Esophagus muscularis mucosa (tissue), 4 donors: ENCODE results near the gene NPB. TPM values are rescaled to one million over a fixed set of nuclear protein-coding genes. Genes with fewer than 3 reads are reported as not detected.

Experiments used
- DNase-seq: peaks from one replicate; pipeline ENCODE4 v3.0.0-alpha.2; 2017; ENCODE audit errors: extremely low spot score
- H3K27ac ChIP-seq, 4 donors: fragments of 200-600 bp; sonication (generic); replicated peaks in 1 of 4; 1 replicate in 3 of 4; 2 replicates in 1 of 4; pipeline ENCODE4 v1.5.1; 2016 to 2019; ENCODE audit warnings: mild to moderate bottlenecking in 1 of 4
- H3K27me3 ChIP-seq, 4 donors: fragments of 200-600 bp; sonication (generic); one replicate each; pipeline versions ENCODE4 v1.5.1 to v1.6.0; 2016 to 2019
- H3K36me3 ChIP-seq, 4 donors: fragments of 200-600 bp; sonication (generic); one replicate each; pipeline ENCODE4 v1.5.1; 2016 to 2019
- H3K4me1 ChIP-seq, 4 donors: fragments of 200-600 bp; sonication (generic); one replicate each; pipeline ENCODE4 v1.5.1; 2016 to 2019
- H3K4me3 ChIP-seq, 4 donors: fragments of 200-600 bp; sonication (generic); 1 replicate in 2 of 4; 2 replicates in 2 of 4; pipeline ENCODE4 v1.5.1; 2016 to 2019; ENCODE audit warnings: mild to moderate bottlenecking in 4 of 4, moderate library complexity in 1 of 4
- H3K9me3 ChIP-seq, 4 donors: fragments of 200-600 bp; sonication (generic); 1 replicate in 3 of 4; 2 replicates in 1 of 4; pipeline ENCODE4 v1.5.1; 2016 to 2019
- EP300 ChIP-seq: sonication (generic); formaldehyde crosslinking; IDR thresholded peaks from one replicate; pipeline ENCODE4 v1.6.1; 2017; ENCODE audit warnings: antibody characterized with exemption
- POLR2A ChIP-seq: fragments of 450-650 bp; IDR thresholded peaks from one replicate; pipeline ENCODE4 v1.6.1; 2017; ENCODE audit warnings: antibody characterized with exemption, moderate library complexity, mild to moderate bottlenecking, low read depth
- POLR2AphosphoS5 ChIP-seq, 2 donors: sonication (generic); formaldehyde crosslinking; IDR thresholded peaks; one replicate each; pipeline ENCODE4 v1.6.1; 2017; ENCODE audit warnings: antibody characterized with exemption in 2 of 2
- WGBS: methylation state at CpG from one replicate; pipeline ENCODE4 v1.1.5; 2018; 5-methylcytosine and 5-hydroxymethylcytosine counted together
- intact Hi-C: fragments of 100-400 bp; cut with DNase I; formaldehyde crosslinking; loops from one replicate; pipeline ENCODE4 v1.15.1; 2023
- total RNA-seq, 4 donors: library from RNA; depleted of rRNA; stranded (reverse); fragments of >200 nt; gene quantifications; one replicate each; pipeline versions ENCODE4 v1.1.0 to v1.2.1, GENCODE V29; 2016
- TF ChIP-seq, protein P1 (sequence below), 3 experiments: fragments of 200-600 bp in 2 of 3; fragments of 450-650 bp in 1 of 3; sonication (generic) in 2 of 3; IDR thresholded peaks; one replicate each; pipeline ENCODE4 v1.5.1; 2017 to 2019; ENCODE audit warnings: antibody characterized with exemption in 3 of 3, mild to moderate bottlenecking in 2 of 3, moderate library complexity in 1 of 3

The NPB gene
- total RNA-seq, 4 donors from 2014 or later = 0.78 to 1.8 TPM; not detected in 2

- DNase-seq = no peak
- Histone ChIP-seq H3K27ac (no peak overlapping the region), H3K9me3 (no peaks in the 10 kb centered on the region), H3K4me1 (peaks cover 21 to 34% (median 30%) of the 10 kb centered on the region in 4 donors), H3K27me3 (peaks cover 0 to 49% (median 12%) of the 10 kb centered on the region in 4 donors), H3K36me3 (no peaks in the 10 kb centered on the region), H3K4me3 (no peak overlapping the region)
- intact Hi-C loops = no loop called here
- TF ChIP-seq POLR2A (no peak), POLR2AphosphoS5 (IDR thresholded peaks at IDR 0.05) (no peak), EP300 (no peak)
- TF ChIP-seq, protein P1, sequence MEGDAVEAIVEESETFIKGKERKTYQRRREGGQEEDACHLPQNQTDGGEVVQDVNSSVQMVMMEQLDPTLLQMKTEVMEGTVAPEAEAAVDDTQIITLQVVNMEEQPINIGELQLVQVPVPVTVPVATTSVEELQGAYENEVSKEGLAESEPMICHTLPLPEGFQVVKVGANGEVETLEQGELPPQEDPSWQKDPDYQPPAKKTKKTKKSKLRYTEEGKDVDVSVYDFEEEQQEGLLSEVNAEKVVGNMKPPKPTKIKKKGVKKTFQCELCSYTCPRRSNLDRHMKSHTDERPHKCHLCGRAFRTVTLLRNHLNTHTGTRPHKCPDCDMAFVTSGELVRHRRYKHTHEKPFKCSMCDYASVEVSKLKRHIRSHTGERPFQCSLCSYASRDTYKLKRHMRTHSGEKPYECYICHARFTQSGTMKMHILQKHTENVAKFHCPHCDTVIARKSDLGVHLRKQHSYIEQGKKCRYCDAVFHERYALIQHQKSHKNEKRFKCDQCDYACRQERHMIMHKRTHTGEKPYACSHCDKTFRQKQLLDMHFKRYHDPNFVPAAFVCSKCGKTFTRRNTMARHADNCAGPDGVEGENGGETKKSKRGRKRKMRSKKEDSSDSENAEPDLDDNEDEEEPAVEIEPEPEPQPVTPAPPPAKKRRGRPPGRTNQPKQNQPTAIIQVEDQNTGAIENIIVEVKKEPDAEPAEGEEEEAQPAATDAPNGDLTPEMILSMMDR (IDR thresholded peaks at IDR 0.05) = no peak
- 83% methylated on average over 2 of the region's 15 CpGs for WGBS
Observed at GRCh38 chr17:81939218-81939617, 37.2 kb downstream of the NPB start.

DNA sequence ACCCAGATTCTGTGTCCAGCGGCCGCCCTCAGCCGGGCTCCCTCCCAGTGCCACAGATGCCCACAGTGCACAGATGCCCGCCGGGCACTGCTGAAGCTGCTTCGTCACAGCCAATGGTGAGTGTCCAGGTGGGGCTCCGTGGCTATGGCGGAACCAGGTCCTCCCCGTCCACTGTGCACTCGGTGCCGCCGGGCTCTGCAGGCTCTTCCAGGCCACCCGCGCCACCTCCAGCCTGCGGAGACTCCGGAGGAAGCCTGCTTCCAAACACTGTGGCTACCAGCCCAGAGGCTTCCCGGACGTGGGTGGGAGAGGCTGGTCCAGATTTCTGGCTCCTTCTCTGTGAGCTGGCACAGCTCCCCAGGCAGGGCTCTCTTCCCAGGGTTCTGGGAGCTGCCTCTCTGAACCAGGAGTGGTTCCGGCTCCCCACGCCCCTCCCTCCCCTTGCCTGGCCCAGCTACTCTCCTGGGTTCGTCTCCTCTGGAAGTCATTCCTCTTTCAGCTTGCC is 37.9 kb downstream of the NPB start:
- intact Hi-C loops = no loop called here
- no peak for DNase-seq
- no peak for TF ChIP-seq POLR2A
- TF ChIP-seq EP300 = no peak
- no peak for TF ChIP-seq POLR2AphosphoS5 (IDR thresholded peaks at IDR 0.05)
- TF ChIP-seq, protein P1 (IDR thresholded peaks at IDR 0.05) = no peak
- peaks cover 0 to 54% (median 12%) of the 10 kb centered on the region in 4 donors for H3K27me3 ChIP-seq
- no peak overlapping the region for H3K27ac ChIP-seq
- 41% methylated on average over 4 of the region's 21 CpGs for WGBS
- H3K36me3 ChIP-seq = no peaks in the 10 kb centered on the region
- no peak overlapping the region for H3K4me3 ChIP-seq
- no peaks in the 10 kb centered on the region for H3K9me3 ChIP-seq
- peaks cover 21 to 34% (median 30%) of the 10 kb centered on the region in 4 donors for H3K4me1 ChIP-seq

- 93% methylated on average over 36 of the region's 56 CpGs for WGBS
- Histone ChIP-seq H3K27ac (no peak overlapping the region), H3K4me3 (no peak overlapping the region), H3K27me3 (peaks cover 0 to 56% (median 12%) of the 10 kb centered on the region in 4 donors), H3K4me1 (peaks cover 21 to 34% (median 30%) of the 10 kb centered on the region in 4 donors), H3K9me3 (no peaks in the 10 kb centered on the region), H3K36me3 (no peaks in the 10 kb centered on the region)
- TF ChIP-seq, protein P1 (IDR thresholded peaks at IDR 0.05) = no peak
- TF ChIP-seq POLR2A (no peak), EP300 (no peak), POLR2AphosphoS5 (IDR thresholded peaks at IDR 0.05) (no peak)
- DNase-seq = no peak
- intact Hi-C loops = no loop called here
Observed at GRCh38 chr17:81940538-81941483, 38.8 kb downstream of the NPB start.

DNA sequence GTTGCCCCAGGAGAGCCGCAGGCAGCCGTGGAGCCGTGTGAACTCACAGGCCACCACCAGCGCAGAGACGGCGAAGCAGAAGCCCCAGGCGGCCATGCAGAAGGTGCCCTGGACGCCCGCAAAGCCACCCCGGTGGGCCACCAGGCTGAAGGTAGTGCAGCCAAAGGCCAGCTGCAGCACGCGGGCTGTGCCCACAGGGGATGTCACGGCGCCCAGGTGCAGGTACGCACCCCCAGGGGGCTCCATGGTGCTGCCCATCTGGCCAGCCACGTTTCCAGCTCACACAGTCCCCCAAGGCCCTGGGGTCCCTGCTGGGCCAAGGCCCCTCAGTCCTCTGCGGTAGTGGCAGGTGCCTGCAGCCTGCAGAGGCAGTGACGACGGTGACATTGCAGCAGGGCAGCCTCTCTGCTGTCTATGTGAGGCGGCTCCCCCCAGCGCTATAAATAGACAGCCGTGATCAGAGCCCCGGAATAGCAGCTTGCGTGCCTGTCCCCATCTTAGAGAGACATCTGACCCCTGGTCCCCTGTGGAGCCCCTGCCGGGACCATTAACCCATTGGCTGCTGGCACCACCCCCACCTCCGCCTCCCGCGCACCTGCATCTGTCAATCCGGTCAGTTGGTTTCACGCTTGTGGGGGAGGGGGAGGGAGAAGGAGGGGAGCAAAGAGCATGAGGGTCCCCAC is 39.6 kb downstream of the NPB start:
- WGBS = 47% methylated on average over 25 of the region's 30 CpGs
- peaks cover 17 to 30% (median 27%) of the 10 kb centered on the region in 4 donors for H3K4me1 ChIP-seq
- H3K9me3 ChIP-seq = no peaks in the 10 kb centered on the region
- no peak overlapping the region for H3K4me3 ChIP-seq
- DNase-seq = no peak
- no peaks in the 10 kb centered on the region for H3K36me3 ChIP-seq
- H3K27me3 ChIP-seq = peaks cover 0 to 57% (median 12%) of the 10 kb centered on the region in 4 donors
- intact Hi-C loops = no loop called here
- no peak overlapping the region for H3K27ac ChIP-seq
- TF ChIP-seq, protein P1 (IDR thresholded peaks at IDR 0.05) = no peak
- peak; percentile 19 for TF ChIP-seq POLR2A
